PC-3 (cell line): ENCODE results near the gene MSI2. TPM values are rescaled to one million over a fixed set of nuclear protein-coding genes. Genes with fewer than 3 reads are reported as not detected.

ENCODE experiments used
- ATAC-seq: fragments of 200-7000 bp; cut with Tn5 transposase; 2 replicates; pipeline ENCODE4 v1.9.1; 2020; ENCODE audit warnings: mild to moderate bottlenecking, moderate library complexity
- BruUV-seq: library from RNA; stranded (reverse); fragments of 400-500 nt; replicated peaks from 2 replicates; lab custom pipeline; 2021; lab: Mats Ljungman, UMichigan
- CTCF ChIA-PET: fragments of 300-600 bp; sonication (Branson Sonifier 250); formaldehyde crosslinking; loops from one replicate; lab custom pipeline; 2022; ENCODE audit warnings: antibody characterized with exemption; lab: Charles Lee
- POLR2A ChIA-PET: fragments of 300-600 bp; sonication (Branson Sonifier 250); formaldehyde crosslinking; loops from one replicate; lab custom pipeline; 2022; ENCODE audit warnings: antibody characterized with exemption; ENCODE audit not compliant: unreplicated experiment; lab: Charles Lee
- DNase-seq: peaks from one replicate; pipeline ENCODE4 v3.0.0-alpha.2; 2015
- H2AFZ ChIP-seq: fragments of 300-600 bp; sonication (generic); 2 replicates; pipeline ENCODE4 v1.6.0; 2016; ENCODE audit warnings: antibody characterized with exemption, low read length
- H3F3A ChIP-seq: fragments of 300-600 bp; sonication (generic); one replicate; pipeline ENCODE4 v1.6.0; 2017; ENCODE audit warnings: antibody characterized with exemption, low read length, control low read depth, mild to moderate bottlenecking; ENCODE audit not compliant: unreplicated experiment
- H3K27ac ChIP-seq: fragments of 300-600 bp; sonication (generic); 2 replicates; pipeline ENCODE4 v1.5.1; 2016; ENCODE audit warnings: mild to moderate bottlenecking, low read length
- H3K27me3 ChIP-seq: fragments of 300-600 bp; sonication (generic); 2 replicates; pipeline ENCODE4 v1.6.1; 2016; ENCODE audit warnings: low read length, mixed read lengths
- H3K36me3 ChIP-seq: fragments of 300-600 bp; sonication (generic); 2 replicates; pipeline ENCODE4 v1.6.1; 2016; ENCODE audit warnings: low read depth, mixed run types, low read length, mixed read lengths
- H3K4me1 ChIP-seq: fragments of 300-600 bp; sonication (generic); 2 replicates; pipeline ENCODE4 v1.5.1; 2016; ENCODE audit warnings: low read length; ENCODE audit not compliant: insufficient read depth
- H3K4me2 ChIP-seq: fragments of 300-600 bp; sonication (generic); 2 replicates; pipeline ENCODE4 v1.6.0; 2016; ENCODE audit warnings: low read length
- H3K4me3 ChIP-seq: fragments of 300-600 bp; sonication (generic); 2 replicates; pipeline ENCODE4 v1.5.1; 2016; ENCODE audit warnings: mild to moderate bottlenecking, low read length, mixed read lengths
- H3K79me2 ChIP-seq: fragments of 300-600 bp; sonication (generic); 2 replicates; pipeline ENCODE4 v1.6.1; 2017; ENCODE audit warnings: low read length, mixed read lengths
- H3K9ac ChIP-seq: fragments of 300-600 bp; sonication (generic); 2 replicates; pipeline ENCODE4 v1.6.0; 2016; ENCODE audit warnings: mild to moderate bottlenecking, low read length
- H3K9me2 ChIP-seq: fragments of 300-600 bp; sonication (generic); replicated peaks from 2 replicates; pipeline ENCODE4 v1.6.1; 2016; ENCODE audit warnings: mixed run types, low read length, mixed read lengths
- H3K9me3 ChIP-seq: fragments of 300-600 bp; sonication (generic); 2 replicates; pipeline ENCODE4 v1.6.1; 2016; ENCODE audit warnings: low read length, mixed read lengths
- H4K20me1 ChIP-seq: fragments of 300-600 bp; sonication (generic); 2 replicates; pipeline ENCODE4 v1.6.1; 2016; ENCODE audit warnings: low read length, mixed read lengths
- CTCF ChIP-seq: fragments of 300-600 bp; sonication (generic); conservative IDR thresholded peaks from 2 replicates; pipeline ENCODE4 v1.5.1; 2017; ENCODE audit warnings: antibody characterized with exemption, low read depth, mild to moderate bottlenecking, low read length
- EZH2 ChIP-seq: fragments of 300-600 bp; sonication (generic); IDR thresholded peaks from one replicate; pipeline ENCODE4 v1.6.1; 2017; ENCODE audit warnings: antibody characterized with exemption, mild to moderate bottlenecking, low read length; ENCODE audit not compliant: unreplicated experiment
- EZH2phosphoT487 ChIP-seq: fragments of 300-600 bp; sonication (generic); IDR thresholded peaks from 2 replicates; pipeline ENCODE4 v1.6.1; 2018; ENCODE audit warnings: mild to moderate bottlenecking, antibody characterized with exemption, low read length, borderline replicate concordance
- intact Hi-C: fragments of 100-400 bp; cut with micrococcal nuclease; formaldehyde crosslinking; loops from 2 replicates; pipeline ENCODE4 v1.9.0; 2023
- total RNA-seq: library from RNA; depleted of rRNA; stranded (reverse); fragments of >200 nt; gene quantifications from 2 replicates; pipeline ENCODE4 v1.2.3, GENCODE V29; 2014

The MSI2 gene
- total RNA-seq, 1 experiment from 2014 or later: 54.7 TPM

- DNase-seq (peak; percentile 96), ATAC-seq (peak; percentile 81)
- H3K9me2 ChIP-seq: no peaks in the 10 kb centered on the region
- no peaks in the 10 kb centered on the region for H3K27me3 ChIP-seq
- peak overlapping the region; percentile 84 for H3K9ac ChIP-seq
- H3K4me2 ChIP-seq: peak overlapping the region; percentile 81
- TF ChIP-seq CTCF (no peak), EZH2 (no peak), EZH2phosphoT487 (no peak)
- no peaks in the 10 kb centered on the region for H3K9me3 ChIP-seq
- BruUV-seq: TSS peak; percentile 65
- ChIA-PET CTCF (interaction anchor here (0.5 to 0.9 kb wide), 2 partner anchors 18 to 164 kb away, joined by 5 to 10 read pairs; no protein-coding TSS in a partner anchor), POLR2A (no interaction called here)
- peak overlapping the region; percentile 57; the same call in 1 of the 2 replicates for H3K4me3 ChIP-seq
- intact Hi-C loops: loop anchor here (2.0 kb wide), 1 partner anchor 37 kb away; no protein-coding TSS in a partner anchor
- no peaks in the 10 kb centered on the region for H4K20me1 ChIP-seq
- peaks cover 32% of the 10 kb centered on the region for H3K4me1 ChIP-seq
- H3F3A ChIP-seq: peaks cover 5% of the 10 kb centered on the region
- H3K36me3 ChIP-seq: no peaks in the 10 kb centered on the region
- peak overlapping the region; percentile 96 for H3K27ac ChIP-seq
- peak overlapping the region; percentile 58 for H2AFZ ChIP-seq
- H3K79me2 ChIP-seq: peaks cover 13% of the 10 kb centered on the region
These were observed 151.2 kb downstream of the MSI2 start for GRCh38 chr17:57407287-57408070.

DNA sequence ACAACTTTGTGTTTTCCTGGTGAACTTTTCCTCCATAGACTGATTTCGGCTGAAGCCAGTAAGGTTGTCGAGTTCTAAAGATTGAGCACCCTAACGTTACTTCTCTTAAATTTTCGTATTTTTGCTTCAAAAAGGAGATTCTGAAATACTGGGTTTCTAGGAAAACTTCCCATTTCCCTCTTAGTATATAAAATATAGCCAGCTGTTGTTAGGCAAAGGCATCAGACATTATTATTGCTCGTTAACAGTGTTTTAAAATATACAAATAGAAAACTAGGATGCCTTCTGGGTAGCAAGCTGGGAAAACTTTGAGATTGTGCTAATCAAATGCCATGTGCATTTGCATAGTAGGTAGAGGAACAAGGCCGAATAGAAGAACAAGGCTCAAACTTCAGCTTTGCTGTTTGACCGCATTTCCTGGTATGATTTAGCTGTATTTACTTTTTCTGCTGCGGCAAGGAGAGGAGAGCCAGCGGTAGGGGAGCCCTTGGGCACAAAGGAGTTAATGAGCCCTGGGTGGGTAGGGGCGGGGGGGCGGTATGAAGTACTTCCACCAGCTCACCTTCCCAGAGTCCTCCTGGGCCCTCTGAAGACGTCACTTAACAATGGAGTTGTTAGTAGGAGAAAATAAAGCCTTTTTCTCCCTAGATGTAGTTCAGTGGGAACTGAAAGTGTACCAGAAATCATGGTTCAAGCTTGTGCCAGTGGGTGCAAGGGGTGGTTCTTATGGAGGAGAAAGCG is 151.9 kb downstream of the MSI2 start:
- no peaks in the 10 kb centered on the region for H3K27me3 ChIP-seq
- no peaks in the 10 kb centered on the region for H4K20me1 ChIP-seq
- intact Hi-C loops: loop anchor here (2.0 kb wide), 1 partner anchor 37 kb away; no protein-coding TSS in a partner anchor
- ChIA-PET POLR2A (no interaction called here), CTCF (interaction anchor here (0.5 to 1.1 kb wide), 3 partner anchors 19 to 425 kb away, joined by 5 to 10 read pairs (median 6); no protein-coding TSS in a partner anchor)
- H3K36me3 ChIP-seq: no peaks in the 10 kb centered on the region
- peak overlapping the region; percentile 81 for H3K4me2 ChIP-seq
- H3K4me1 ChIP-seq: peaks cover 37% of the 10 kb centered on the region
- H3K27ac ChIP-seq: peak overlapping the region; percentile 96
- DNase-seq (peak; percentile 76), ATAC-seq (peak; percentile 51)
- H3K79me2 ChIP-seq: peaks cover 13% of the 10 kb centered on the region
- H3F3A ChIP-seq: peaks cover 5% of the 10 kb centered on the region
- no peaks in the 10 kb centered on the region for H3K9me3 ChIP-seq
- TF ChIP-seq EZH2: no peak
- TF ChIP-seq CTCF: no peak
- no peak for TF ChIP-seq EZH2phosphoT487
- H3K9me2 ChIP-seq: no peaks in the 10 kb centered on the region
- H2AFZ ChIP-seq: peak overlapping the region; percentile 13
- peak overlapping the region; percentile 84 for H3K9ac ChIP-seq
- no TSS peak for BruUV-seq
- H3K4me3 ChIP-seq: peak overlapping the region; percentile 57
